GM12892 (cell line): ENCODE results near the gene NR2E1.

Experiments used
- DNase-seq: peaks from one replicate; pipeline ENCODE4 v3.0.0; 2011; ENCODE audit not compliant: insufficient read length
- FAIRE-seq: peaks from 2 replicates; lab custom pipeline; 2011; peaks lifted over from hg19 to GRCh38; lab: Jason Lieb, UNC
- POLR2A ChIP-seq: IDR thresholded peaks from 2 replicates; pipeline ENCODE4 v1.6.1; 2011; ENCODE audit warnings: low read depth, low read length, control low read depth
- POLR2AphosphoS5 ChIP-seq: IDR thresholded peaks from 2 replicates; pipeline ENCODE4 v1.6.1; 2011; ENCODE audit warnings: low read depth, low read length, control low read depth
- TAF1 ChIP-seq: IDR thresholded peaks from 2 replicates; pipeline ENCODE4 v1.6.1; 2011; ENCODE audit warnings: low read depth, mild to moderate bottlenecking, control low read depth, low read length, borderline replicate concordance

Gene NR2E1

DNA sequence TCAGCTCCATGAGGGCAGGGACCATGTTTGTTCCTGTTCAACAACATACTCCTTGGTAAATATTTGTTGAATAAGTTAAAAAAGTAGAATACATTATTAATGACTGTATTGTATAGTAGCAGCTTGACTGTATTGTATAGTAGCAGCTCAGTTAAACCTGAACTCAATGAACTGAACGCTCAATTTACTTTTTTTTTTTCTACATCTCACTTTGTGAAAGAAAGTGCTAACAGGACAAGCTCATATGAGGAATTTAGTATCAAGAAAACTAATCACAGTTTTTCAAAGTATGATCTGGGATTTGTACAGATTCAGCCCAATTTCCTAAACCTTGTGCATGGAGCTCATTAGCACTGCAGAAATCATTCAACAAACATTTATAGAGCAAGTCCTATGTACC is 38.8 kb upstream of the NR2E1 start:
- TF ChIP-seq TAF1 = no peak
- TF ChIP-seq POLR2AphosphoS5 = no peak
- TF ChIP-seq POLR2A = no peak
- no peak for DNase-seq
- no peak for FAIRE-seq

DNA sequence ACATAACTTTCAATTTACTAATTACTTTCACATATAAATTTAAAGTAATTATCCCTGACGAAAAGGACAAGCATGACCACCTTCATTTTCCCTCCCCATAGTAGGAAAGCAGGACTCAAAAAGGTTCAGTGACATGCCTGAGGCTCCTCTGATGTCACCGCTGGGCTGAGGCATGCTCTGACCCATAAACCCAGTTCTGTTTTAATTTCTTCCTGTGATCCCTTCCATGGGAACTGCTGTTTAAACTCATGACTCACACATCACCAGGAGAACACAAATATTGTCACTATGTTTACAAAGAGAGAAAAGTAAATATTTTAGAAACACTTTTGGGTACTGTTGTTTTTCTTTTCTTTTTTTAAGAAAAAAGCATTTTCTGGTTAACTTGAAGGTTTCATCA is 38.0 kb upstream of the NR2E1 start:
- TF ChIP-seq POLR2AphosphoS5 = no peak
- TF ChIP-seq POLR2A = no peak
- no peak for TF ChIP-seq TAF1
- DNase-seq (no peak), FAIRE-seq (no peak)

DNA sequence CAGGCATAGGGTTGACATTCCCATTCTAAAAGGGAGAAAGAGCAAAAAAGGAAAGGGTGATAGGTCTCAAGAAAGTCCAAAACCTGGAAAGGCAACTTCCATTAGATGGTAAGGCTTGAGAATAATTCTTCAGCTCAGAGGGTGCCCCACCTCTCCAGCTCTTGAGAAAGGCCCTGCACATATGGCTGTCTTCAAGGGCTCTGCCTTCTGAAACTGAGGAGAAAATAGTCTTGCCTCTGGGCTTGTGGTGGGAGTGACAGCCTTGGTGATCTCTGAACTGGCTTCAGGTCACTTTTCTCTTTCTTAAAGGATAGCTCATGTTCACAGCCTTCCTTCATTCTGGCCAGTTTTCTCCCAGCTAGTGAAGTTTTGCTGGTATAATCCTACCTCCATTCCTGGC is 35.6 kb upstream of the NR2E1 start:
- FAIRE-seq (no peak), DNase-seq (no peak)
- TF ChIP-seq POLR2A (no peak), POLR2AphosphoS5 (no peak), TAF1 (no peak)

DNA sequence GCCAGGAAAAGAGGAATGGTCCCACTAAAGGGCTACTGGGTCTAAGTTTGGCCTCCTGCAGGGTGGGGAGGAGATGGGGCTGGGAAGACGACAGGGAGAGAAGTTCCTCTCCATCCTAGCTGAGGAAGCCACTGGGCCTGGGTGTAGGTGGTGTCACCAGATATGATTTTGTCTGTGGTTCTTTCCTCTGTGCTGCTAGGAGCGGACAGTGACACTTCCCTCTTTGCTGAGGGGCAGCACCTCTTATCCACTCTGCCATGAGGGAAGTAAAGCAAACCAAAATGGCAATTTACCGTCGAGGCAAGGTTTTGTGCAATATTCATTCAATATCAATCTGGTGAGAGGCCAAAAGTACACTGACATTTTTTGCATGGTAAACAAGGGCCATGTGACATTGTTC is 33.0 kb upstream of the NR2E1 start:
- FAIRE-seq = no peak
- TF ChIP-seq TAF1 (no peak), POLR2AphosphoS5 (no peak), POLR2A (no peak)

DNA sequence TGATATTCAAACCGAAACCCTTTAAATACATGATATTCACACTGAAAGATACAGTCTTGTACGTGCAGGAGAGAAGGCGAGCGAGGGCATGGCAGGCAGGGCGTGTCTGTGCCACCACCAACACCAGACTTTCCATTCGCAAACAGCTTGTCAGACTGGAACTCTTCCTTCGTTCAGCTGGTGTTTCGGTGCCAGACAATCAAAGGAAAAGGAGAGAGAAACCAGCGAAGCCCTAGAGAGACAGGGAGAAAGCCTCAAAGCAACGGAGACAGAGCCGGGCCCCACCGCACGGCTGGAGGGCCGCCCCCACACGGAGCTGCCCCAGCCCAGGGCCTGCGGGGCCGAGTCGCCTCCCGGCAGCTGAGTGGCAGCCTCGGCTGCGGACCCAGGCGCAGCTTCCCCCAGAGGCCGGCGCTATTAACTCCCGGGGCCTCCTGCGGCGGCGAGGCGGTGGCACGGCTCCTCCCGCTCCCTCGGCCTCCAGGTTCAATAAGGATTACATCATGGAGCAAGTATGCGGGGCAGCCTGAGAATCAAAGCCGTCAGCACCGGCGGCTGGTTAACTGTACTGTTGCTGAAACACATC is 32.1 kb upstream of the NR2E1 start:
- FAIRE-seq = peak; percentile 77
- DNase-seq = no peak
- TF ChIP-seq POLR2A (no peak), TAF1 (no peak), POLR2AphosphoS5 (no peak)

More for the DNA sequence above, 33.0 kb upstream of the NR2E1 start:
- no peak for DNase-seq

DNA sequence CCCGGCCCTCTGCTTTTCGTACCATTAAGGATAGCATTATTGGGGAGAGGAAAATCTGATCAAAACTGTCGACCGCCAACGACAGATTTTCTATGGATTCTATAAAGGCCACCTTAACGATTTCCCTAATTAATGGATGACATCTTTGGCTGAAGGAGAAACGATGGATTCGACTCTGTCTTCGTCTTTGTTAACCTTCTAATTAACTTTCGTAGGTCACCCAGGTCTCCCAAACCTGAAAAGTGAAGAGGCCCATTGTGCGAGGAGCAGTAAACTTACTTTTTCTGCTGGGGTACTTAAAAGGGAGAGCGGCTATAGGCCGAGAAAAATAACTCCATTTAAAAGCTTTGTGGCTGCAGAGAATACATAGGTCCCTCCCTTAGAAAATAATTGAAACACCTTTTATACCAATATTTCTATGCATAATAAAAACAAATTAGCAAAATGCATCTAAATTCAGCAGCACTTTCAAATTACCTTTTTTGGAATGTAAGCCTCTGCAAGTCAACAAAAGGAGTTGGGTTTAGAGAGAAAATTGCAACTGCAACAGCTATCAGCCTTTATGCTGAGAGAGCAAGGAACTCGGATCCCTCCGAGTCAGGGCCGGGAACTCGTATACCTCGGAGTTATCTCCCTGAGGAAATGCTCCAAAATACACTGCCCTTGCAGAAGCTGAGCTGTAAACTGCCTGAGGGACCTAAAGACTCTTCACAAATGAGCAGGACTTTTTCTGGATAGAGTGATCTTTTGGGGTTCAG is 31.4 kb upstream of the NR2E1 start:
- no peak for DNase-seq
- TF ChIP-seq TAF1 (no peak), POLR2AphosphoS5 (no peak), POLR2A (no peak)
- no peak for FAIRE-seq

DNA sequence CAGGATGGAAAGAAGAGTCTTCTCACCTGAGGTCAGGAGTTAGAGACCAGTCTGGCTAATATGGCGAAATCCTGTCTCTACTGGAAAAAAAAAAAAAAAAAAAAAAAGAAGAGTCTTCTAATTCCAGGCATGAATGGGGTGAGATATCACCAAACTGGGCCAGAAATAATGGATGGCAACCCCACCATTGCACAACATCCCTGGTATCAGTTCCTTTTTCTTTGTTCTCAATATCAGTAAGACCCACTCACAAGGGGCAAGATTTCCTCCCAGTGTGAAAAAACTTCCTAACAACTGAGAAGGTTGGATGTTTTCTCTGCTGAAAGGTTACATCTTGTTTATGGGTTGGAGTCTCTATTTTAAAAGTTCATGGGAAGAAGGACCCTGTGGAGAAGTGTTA is 23.6 kb upstream of the NR2E1 start:
- FAIRE-seq = no peak
- no peak for TF ChIP-seq TAF1
- no peak for TF ChIP-seq POLR2A
- no peak for DNase-seq

DNA sequence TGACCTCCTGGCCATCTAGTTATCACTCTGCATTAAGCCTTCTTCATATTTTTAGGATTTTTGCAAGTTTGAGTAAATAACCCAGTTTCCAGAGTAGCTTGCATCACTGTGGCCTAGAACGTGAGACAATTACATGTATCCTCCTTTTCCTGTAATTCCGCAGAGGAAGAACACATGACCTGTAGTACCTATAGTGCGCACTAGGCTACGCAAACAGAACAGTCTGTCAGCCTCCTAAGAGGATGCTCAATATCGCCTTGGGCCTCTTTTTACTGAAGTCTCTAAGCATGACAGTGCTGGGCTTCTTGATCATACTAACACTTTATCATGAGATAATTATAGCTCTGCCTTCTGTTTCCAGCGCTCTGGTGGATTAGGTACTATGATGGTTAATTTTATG is 20.2 kb upstream of the NR2E1 start:
- no peak for DNase-seq
- TF ChIP-seq POLR2AphosphoS5 (no peak), POLR2A (no peak), TAF1 (no peak)
- no peak for FAIRE-seq

DNA sequence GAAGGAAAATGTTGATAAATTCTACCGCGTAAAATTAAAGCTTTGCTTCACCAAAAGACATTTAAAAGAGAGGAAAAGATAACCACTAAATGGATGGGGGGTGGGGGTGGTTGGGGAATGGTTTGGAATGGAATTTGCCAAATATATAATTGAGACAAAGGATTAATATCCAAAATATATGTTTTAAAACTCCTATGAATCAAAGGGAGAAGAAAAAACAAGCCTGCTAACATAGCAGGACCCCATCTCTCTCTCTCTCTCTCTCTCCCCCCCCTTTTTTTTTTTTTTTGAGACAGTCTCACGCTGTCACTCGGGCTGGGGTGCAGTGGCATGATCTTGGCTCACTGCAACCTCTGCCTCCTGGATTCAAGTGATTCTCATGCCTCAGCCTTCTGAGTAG is 13.4 kb upstream of the NR2E1 start:
- FAIRE-seq (no peak), DNase-seq (no peak)
- TF ChIP-seq POLR2A = no peak
- TF ChIP-seq TAF1 = no peak
- no peak for TF ChIP-seq POLR2AphosphoS5

DNA sequence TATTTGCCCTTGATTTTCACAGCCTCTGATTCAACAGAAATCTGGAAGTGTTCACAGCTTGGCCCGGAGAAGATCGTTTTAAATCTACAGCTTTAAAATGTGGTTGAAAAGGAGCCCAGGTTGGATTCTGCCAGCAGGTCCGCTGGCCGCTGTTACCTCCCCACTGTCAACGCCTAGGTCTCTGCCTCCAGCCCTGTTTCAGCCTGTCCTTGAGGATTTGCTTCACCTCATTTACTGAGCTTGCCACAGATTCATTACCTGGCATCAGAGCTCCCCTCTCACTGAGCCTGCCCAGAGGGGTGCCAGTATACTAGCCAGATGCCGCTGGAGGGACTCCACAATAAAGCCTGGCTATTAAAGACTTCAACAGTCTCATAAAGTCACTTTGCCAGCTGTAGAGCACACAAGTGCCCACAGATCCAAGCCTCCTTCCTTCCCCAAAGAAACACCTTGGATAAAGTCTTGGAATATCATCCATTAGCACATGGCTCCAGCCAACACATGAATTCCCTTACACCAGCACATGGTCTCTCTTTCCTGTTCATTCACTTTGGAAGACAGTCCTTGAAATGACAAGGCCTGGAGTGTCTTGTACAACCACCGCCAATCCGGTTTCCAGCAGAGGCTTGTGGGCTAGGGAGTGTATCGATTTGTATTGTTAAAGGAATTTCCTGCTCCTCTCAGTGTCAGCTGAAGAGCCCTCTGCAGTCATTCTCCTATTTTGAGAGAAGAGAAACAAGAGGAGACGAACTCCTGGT is 9.5 kb upstream of the NR2E1 start:
- no peak for FAIRE-seq
- DNase-seq = no peak
- TF ChIP-seq POLR2AphosphoS5 (no peak), POLR2A (no peak), TAF1 (no peak)

DNA sequence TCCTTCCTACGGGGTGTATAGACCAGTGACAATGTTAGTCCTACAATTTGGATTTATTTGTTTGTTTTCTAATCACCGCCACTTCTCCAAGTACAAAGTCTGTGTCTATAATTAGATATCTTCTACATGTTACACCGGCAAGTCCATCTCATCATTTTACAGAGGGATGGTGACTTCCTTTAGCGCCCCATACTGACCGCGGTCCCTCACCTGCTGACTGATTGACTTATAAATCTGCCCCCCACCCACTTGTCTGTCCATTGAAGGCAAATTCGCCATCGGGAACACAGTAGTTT is 8.9 kb upstream of the NR2E1 start:
- TF ChIP-seq POLR2A (no peak), POLR2AphosphoS5 (no peak), TAF1 (no peak)
- FAIRE-seq (no peak), DNase-seq (no peak)

DNA sequence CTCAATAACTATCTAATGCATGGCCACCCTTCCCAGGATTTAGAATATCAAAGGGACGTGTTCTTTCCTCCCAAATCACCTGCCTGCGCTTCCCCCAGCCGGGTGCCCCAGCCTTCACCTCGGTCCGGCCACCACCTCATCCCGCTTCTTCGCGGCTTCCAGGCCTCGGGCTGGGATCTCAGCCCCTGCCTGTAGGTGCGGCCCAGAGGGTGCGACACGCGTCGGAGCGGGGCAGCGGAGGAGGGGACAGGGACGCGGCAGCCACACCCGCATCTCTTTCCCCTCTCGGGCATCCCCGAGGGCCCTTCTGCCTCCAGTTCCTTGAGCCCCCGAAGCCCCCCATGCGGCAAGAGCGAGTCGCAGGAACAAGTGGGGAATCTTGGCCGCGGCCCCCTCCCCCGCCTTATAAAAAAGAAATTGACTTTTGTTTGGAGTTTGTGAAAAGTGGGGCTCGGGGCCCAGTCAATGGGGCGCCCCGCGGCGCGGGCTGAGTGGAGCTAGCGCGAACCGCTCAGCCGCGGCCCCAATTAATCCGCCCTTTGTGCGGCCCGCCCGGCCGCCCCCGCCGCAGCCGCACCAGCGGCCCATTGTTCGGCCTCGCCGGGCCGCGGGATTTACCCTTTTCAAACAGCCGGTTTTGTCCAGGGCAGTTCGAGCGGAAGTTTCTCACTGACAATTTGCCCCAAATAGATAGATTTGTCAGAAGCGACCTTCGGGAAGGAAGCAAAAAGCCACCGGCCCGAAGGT is 8.4 kb upstream of the NR2E1 start:
- TF ChIP-seq TAF1 (no peak), POLR2AphosphoS5 (no peak)
- FAIRE-seq (no peak), DNase-seq (no peak)

DNA sequence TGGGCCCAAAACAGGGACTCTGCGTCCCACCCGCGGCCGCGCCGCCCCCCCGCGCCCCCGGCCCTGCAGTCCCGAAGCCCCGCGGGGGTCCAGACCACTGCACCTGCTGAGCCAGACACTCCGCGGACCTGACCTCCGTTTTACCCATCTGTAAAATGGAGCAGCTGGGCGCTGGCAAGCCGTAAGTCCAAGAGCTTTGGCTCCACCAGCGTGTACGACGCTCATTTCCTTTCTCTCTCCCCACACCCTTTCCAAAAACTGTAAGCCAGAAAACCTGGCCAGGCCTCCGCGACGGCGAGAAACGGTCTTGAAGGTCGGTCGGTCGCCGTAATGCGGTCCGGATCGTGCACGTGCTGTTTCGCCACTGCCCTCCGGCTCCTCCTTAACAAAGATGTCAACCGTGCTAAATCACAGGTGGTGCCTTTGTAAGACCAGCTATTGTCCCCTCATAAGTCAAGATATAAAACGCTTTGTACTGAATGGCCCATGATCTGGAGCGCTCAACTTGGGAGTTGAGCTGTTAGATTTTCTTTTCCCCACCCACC is 7.8 kb upstream of the NR2E1 start:
- TF ChIP-seq POLR2AphosphoS5 = no peak
- no peak for TF ChIP-seq POLR2A
- TF ChIP-seq TAF1 = no peak
- no peak for DNase-seq
- FAIRE-seq = no peak
